ENCODE measurements around the gene GATAD2B.

- TF ChIP-seq POLR2AphosphoS5 (IDR thresholded peaks at IDR 0.05) = no peak
- TF ChIP-seq CTCF (IDR thresholded peaks at IDR 0.05) = peak in 1 of 5 experiments; percentile 2
- TF ChIP-seq EP300 (IDR thresholded peaks at IDR 0.05; ENCODE audit: low read depth) = no peak
- TF ChIP-seq POLR2A (IDR thresholded peaks at IDR 0.05) = no peak
Observed at GRCh38 chr1:153968000-153968363, 45.2 kb upstream of the GATAD2B start.
